Kidney (tissue), 14 donors: ENCODE measurements around the gene KCNQ5. TPM values are rescaled to one million over a fixed set of nuclear protein-coding genes. Genes with fewer than 3 reads are reported as not detected.

Source experiments
- DNase-seq, 5 donors: peaks; one replicate each; pipeline ENCODE4 v3.0.0-alpha.2; 2013 to 2020
- FAIRE-seq: peaks from 2 replicates; lab custom pipeline; 2012; peaks lifted over from hg19 to GRCh38; lab: Jason Lieb, UNC
- H3K27ac ChIP-seq, 2 donors: one replicate each; pipeline ENCODE4 v1.7.0; 2013; ENCODE audit warnings: low read depth in 2 of 2, low read length in 2 of 2, inconsistent platforms in 1 of 2
- H3K27me3 ChIP-seq: one replicate; pipeline ENCODE4 v1.7.1; 2013; ENCODE audit warnings: low read length, inconsistent platforms; ENCODE audit not compliant: control insufficient read depth, insufficient read depth
- H3K36me3 ChIP-seq, 3 donors: one replicate each; pipeline versions ENCODE4 v1.7.0 to v1.7.1; 2013; ENCODE audit warnings: low read length in 3 of 3, control low read depth in 1 of 3, inconsistent platforms in 1 of 3; ENCODE audit not compliant: insufficient read depth in 3 of 3, control insufficient read depth in 2 of 3
- H3K4me1 ChIP-seq, 3 donors: one replicate each; pipeline versions ENCODE4 v1.7.0 to v1.7.1; 2013; ENCODE audit warnings: low read length in 3 of 3, inconsistent platforms in 1 of 3, low read depth in 1 of 3; ENCODE audit not compliant: control insufficient read depth in 2 of 3, insufficient read depth in 2 of 3
- H3K4me3 ChIP-seq, 3 donors: one replicate each; pipeline versions ENCODE4 v1.7.0 to v1.8.1; 2013; ENCODE audit warnings: low read length in 3 of 3, control low read depth in 1 of 3, inconsistent platforms in 1 of 3
- H3K9ac ChIP-seq, 3 donors: one replicate each; pipeline versions ENCODE4 v1.7.0 to v1.7.1; 2013; ENCODE audit warnings: low read length in 3 of 3, control low read depth in 1 of 3, inconsistent platforms in 1 of 3
- H3K9me3 ChIP-seq, 3 donors: one replicate each; pipeline versions ENCODE4 v1.7.0 to v1.7.1; 2013; ENCODE audit warnings: low read length in 3 of 3, control low read depth in 1 of 3, inconsistent platforms in 1 of 3; ENCODE audit not compliant: control insufficient read depth in 2 of 3, insufficient read depth in 1 of 3
- CTCF ChIP-seq: IDR thresholded peaks from 3 replicates; pipeline ENCODE4 v1.5.1; 2012; ENCODE audit warnings: mild to moderate bottlenecking, moderate library complexity, borderline replicate concordance; ENCODE audit not compliant: insufficient read depth; ENCODE audit errors: extremely low read depth
- intact Hi-C: fragments of 100-400 bp; cut with DNase I; formaldehyde crosslinking; loops from one replicate; pipeline ENCODE4 v1.11.1; 2022
- polyA plus RNA-seq: library from polyadenylated mRNA; stranded (reverse); fragments of 350-450 nt; fragmentation: Illumina TruSeq; extraction: RNeasy Lipid Tissue Mini Kit (QIAGEN cat#74804); gene quantifications from one replicate; pipeline ENCODE4 v1.2.3, GENCODE V29; 2014; ENCODE audit warnings: low read depth, low replicate concordance; ENCODE audit not compliant: insufficient read depth
- total RNA-seq: library from RNA; stranded (reverse); fragmentation: NEBNext Ultra II Directional; extraction: Animal tissue kit (Norgen Biotek cat#: 25700); gene quantifications from one replicate; pipeline ENCODE4 v1.2.1, GENCODE V29; 2021
- donor health status: control.
- donor health status: control.
- donor health status: control.
- donor health status: control.
- donor health status: control.
- donor health status: DM: yes; HTN: yes; CAD: no.
- donor health status: Normal renal cell carcinoma (clear cell type).

KCNQ5 gene
- total and polyA plus RNA-seq, 2 donors from 2014 or later: 0.50 TPM; not detected in 1

- no peak overlapping the region for H3K9ac ChIP-seq
- DNase-seq (no peak), FAIRE-seq (no peak)
- no peak overlapping the region for H3K4me3 ChIP-seq
- no peak for TF ChIP-seq CTCF
- no peak overlapping the region for H3K27ac ChIP-seq
- H3K9me3 ChIP-seq: no peaks in the 10 kb centered on the region
- intact Hi-C loops: no loop called here
- H3K36me3 ChIP-seq: no peaks in the 10 kb centered on the region
- no peaks in the 10 kb centered on the region for H3K4me1 ChIP-seq
- no peaks in the 10 kb centered on the region for H3K27me3 ChIP-seq
Measured at GRCh38 chr6:72757048-72757447, 135.2 kb downstream of the KCNQ5 start.

- FAIRE-seq (no peak), DNase-seq (no peak)
- no peak overlapping the region for H3K27ac ChIP-seq
- no peak overlapping the region for H3K9ac ChIP-seq
- no peaks in the 10 kb centered on the region for H3K4me1 ChIP-seq
- intact Hi-C loops: no loop called here
- TF ChIP-seq CTCF: no peak
- no peaks in the 10 kb centered on the region for H3K36me3 ChIP-seq
- H3K27me3 ChIP-seq: no peaks in the 10 kb centered on the region
- H3K4me3 ChIP-seq: no peak overlapping the region
- no peaks in the 10 kb centered on the region for H3K9me3 ChIP-seq
Measured at GRCh38 chr6:72757926-72758325, 136.1 kb downstream of the KCNQ5 start.

- intact Hi-C loops: no loop called here
- no peaks in the 10 kb centered on the region for H3K9me3 ChIP-seq
- DNase-seq (no peak), FAIRE-seq (no peak)
- H3K36me3 ChIP-seq: no peaks in the 10 kb centered on the region
- TF ChIP-seq CTCF: no peak
- no peak overlapping the region for H3K27ac ChIP-seq
- H3K27me3 ChIP-seq: no peaks in the 10 kb centered on the region
- no peak overlapping the region for H3K9ac ChIP-seq
- H3K4me1 ChIP-seq: no peaks in the 10 kb centered on the region
- no peak overlapping the region for H3K4me3 ChIP-seq
Measured at GRCh38 chr6:72758901-72759300, 137.0 kb downstream of the KCNQ5 start.
